Measurements from ENCODE around the gene ARL14.

Gene ARL14

DNA sequence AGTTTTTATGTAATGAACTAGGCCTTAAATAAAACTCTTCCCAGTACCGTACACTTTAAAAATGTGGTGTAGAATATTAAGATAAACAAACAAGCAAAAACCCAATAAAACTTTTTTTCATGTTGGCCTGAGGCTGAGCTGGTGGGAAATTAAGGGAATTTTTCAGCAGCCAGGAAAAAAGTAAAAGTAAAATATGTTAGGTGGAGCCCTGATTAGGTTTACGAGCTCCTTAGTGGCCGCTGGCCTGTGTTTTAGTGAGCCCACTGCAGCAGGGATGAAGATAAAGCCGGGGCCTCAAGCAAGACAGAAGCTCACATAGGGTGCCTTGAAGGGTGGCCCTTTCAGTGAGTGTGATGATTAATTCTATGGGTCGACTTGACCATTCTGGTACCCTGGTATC lies 16.1 kb upstream of the ARL14 start:
- Histone ChIP-seq H3K4me2 (no peak overlapping the region), H3K27me3 (ENCODE audit: insufficient read depth, low read depth) (no peaks in the 10 kb centered on the region; the same call in 1 of the 2 replicates), H3K4me1 (ENCODE audit: low read depth, poor library complexity, severe bottlenecking) (peaks cover 23% of the 10 kb centered on the region), H3K36me3 (ENCODE audit: insufficient read depth) (no peaks in the 10 kb centered on the region), H4K20me1 (ENCODE audit: insufficient read depth) (no peaks in the 10 kb centered on the region), H3K4me3 (IDR thresholded peaks at IDR 0.05; ENCODE audit: insufficient read depth, low read depth, low read length) (no peak overlapping the region), H3K27ac (no peak overlapping the region), H2AFZ (ENCODE audit: low read depth) (no peak overlapping the region), H3K79me2 (ENCODE audit: insufficient read depth, low read depth) (no peaks in the 10 kb centered on the region), H3K9ac (no peak overlapping the region)
- TF ChIP-seq, protein P1, sequence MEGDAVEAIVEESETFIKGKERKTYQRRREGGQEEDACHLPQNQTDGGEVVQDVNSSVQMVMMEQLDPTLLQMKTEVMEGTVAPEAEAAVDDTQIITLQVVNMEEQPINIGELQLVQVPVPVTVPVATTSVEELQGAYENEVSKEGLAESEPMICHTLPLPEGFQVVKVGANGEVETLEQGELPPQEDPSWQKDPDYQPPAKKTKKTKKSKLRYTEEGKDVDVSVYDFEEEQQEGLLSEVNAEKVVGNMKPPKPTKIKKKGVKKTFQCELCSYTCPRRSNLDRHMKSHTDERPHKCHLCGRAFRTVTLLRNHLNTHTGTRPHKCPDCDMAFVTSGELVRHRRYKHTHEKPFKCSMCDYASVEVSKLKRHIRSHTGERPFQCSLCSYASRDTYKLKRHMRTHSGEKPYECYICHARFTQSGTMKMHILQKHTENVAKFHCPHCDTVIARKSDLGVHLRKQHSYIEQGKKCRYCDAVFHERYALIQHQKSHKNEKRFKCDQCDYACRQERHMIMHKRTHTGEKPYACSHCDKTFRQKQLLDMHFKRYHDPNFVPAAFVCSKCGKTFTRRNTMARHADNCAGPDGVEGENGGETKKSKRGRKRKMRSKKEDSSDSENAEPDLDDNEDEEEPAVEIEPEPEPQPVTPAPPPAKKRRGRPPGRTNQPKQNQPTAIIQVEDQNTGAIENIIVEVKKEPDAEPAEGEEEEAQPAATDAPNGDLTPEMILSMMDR (conservative IDR thresholded peaks at IDR 0.05; ENCODE audit: low read depth, low read length) = no peak

DNA sequence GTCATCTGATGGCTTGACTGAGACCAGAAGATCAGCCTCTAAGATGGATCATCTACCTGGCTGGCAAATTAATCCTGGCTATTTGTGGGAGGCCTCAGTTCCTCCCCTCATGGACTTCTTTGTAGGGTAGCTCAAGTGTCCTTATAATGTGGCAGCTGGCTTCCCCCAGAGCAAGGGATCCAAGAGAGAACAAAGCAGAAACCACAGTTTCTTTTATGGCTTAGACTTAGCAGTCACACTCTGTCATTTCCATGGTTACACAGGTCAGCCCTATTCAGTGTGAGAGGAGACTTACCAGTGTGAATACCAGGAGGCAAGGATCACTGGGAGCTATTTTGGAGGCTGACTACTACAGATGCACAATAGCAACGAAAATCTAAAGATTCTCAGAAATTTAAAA lies 15.3 kb upstream of the ARL14 start:
- no peaks in the 10 kb centered on the region; the same call in 1 of the 2 replicates for H3K27me3 ChIP-seq (ENCODE audit: insufficient read depth, low read depth)

DNA sequence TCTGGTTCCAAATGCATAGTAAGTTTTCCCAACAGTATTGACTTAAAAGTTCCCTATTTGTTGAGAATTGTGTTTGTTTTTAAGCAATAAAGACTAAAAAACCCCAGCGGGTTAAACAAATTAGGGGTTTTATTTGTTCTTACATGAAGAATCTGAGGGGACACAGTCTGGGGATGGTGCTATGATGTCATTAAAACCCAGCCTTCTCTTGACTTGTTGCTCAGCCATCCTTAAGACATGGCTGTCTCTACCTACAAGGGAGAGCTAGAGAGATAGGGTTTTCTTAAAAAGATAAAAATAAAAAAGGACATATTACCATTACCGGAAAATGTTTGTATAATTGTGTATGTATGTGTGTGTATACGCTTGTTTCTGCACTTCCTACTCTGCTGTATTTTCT lies 11.7 kb upstream of the ARL14 start:
- Histone ChIP-seq H3K4me2 (no peak overlapping the region), H3K4me1 (ENCODE audit: low read depth, poor library complexity, severe bottlenecking) (peaks cover 34% of the 10 kb centered on the region), H3K9ac (no peak overlapping the region), H3K27ac (no peak overlapping the region), H2AFZ (ENCODE audit: low read depth) (no peak overlapping the region), H3K36me3 (ENCODE audit: insufficient read depth) (no peaks in the 10 kb centered on the region), H3K4me3 (IDR thresholded peaks at IDR 0.05; ENCODE audit: insufficient read depth, low read depth, low read length) (no peak overlapping the region), H3K27me3 (ENCODE audit: insufficient read depth, low read depth) (no peaks in the 10 kb centered on the region), H3K79me2 (ENCODE audit: insufficient read depth, low read depth) (no peaks in the 10 kb centered on the region), H4K20me1 (ENCODE audit: insufficient read depth) (no peaks in the 10 kb centered on the region)
- TF ChIP-seq, protein P1 (conservative IDR thresholded peaks at IDR 0.05; ENCODE audit: low read depth, low read length) = no peak

More for the DNA sequence above, 15.3 kb upstream of the ARL14 start:
- Histone ChIP-seq H3K4me1 (ENCODE audit: low read depth, poor library complexity, severe bottlenecking) (peaks cover 30% of the 10 kb centered on the region), H3K36me3 (ENCODE audit: insufficient read depth) (no peaks in the 10 kb centered on the region), H2AFZ (ENCODE audit: low read depth) (no peak overlapping the region), H4K20me1 (ENCODE audit: insufficient read depth) (no peaks in the 10 kb centered on the region), H3K79me2 (ENCODE audit: insufficient read depth, low read depth) (no peaks in the 10 kb centered on the region), H3K4me3 (IDR thresholded peaks at IDR 0.05; ENCODE audit: insufficient read depth, low read depth, low read length) (no peak overlapping the region), H3K27ac (no peak overlapping the region), H3K4me2 (peak overlapping the region; percentile 41), H3K9ac (no peak overlapping the region)
- TF ChIP-seq, protein P1 (conservative IDR thresholded peaks at IDR 0.05; ENCODE audit: low read depth, low read length) = no peak

DNA sequence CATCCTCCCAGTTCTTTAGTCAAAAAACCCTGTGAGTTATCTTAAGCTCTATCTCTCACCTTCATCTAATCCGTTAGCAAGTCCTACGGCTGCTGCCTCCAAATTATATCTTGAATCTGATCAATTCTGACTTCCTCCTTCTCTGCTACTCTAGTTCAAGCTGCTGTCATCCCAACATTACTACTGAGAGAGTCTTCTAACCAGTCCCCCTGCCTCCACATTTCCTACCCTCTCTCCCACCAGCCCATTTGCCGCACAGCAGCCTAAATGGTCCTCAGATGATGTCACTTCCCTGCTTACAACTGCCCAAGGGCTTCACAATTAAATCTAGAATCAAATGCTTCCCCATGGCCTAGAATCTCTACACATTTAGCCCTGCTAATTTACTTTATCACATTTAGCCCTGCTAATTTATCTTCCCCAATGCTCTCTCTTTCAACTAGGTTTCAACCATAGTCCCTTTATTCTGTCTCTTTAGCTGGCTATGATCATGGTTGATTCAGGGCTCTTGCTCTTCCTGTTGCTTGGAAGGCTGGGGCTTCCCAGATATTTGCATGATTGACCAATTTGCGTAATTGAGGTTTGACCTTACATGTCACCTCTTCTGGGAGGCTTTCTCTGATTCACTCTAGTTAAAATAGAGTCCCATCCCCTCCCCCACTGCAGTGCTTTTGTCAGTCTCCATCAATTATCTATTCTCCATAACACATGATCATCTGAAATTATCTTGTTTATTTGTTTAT lies 11.0 kb upstream of the ARL14 start:
- Histone ChIP-seq H3K36me3 (ENCODE audit: insufficient read depth) (no peaks in the 10 kb centered on the region), H3K4me2 (peak overlapping the region; percentile 33), H3K27ac (no peak overlapping the region), H3K4me1 (ENCODE audit: low read depth, poor library complexity, severe bottlenecking) (peaks cover 32% of the 10 kb centered on the region), H4K20me1 (ENCODE audit: insufficient read depth) (no peaks in the 10 kb centered on the region), H3K79me2 (ENCODE audit: insufficient read depth, low read depth) (no peaks in the 10 kb centered on the region), H3K9ac (no peak overlapping the region), H2AFZ (ENCODE audit: low read depth) (peak overlapping the region; percentile 20; the same call in 1 of the 2 replicates), H3K4me3 (IDR thresholded peaks at IDR 0.05; ENCODE audit: insufficient read depth, low read depth, low read length) (no peak overlapping the region), H3K27me3 (ENCODE audit: insufficient read depth, low read depth) (no peaks in the 10 kb centered on the region)
- TF ChIP-seq, protein P1 (conservative IDR thresholded peaks at IDR 0.05; ENCODE audit: low read depth, low read length) = no peak

Measured in KMS-11 (cell line).